Glutamatergic neuron (in vitro differentiated cells): ENCODE measurements around the gene HYDIN. TPM values are rescaled to one million over a fixed set of nuclear protein-coding genes. Genes with fewer than 3 reads are reported as not detected.
"Not testable (repeated sequence)": the region's sequence is repeated elsewhere in the genome, so short reads cannot be mapped to it uniquely, and the experiment has no call there.

Experiments used
- DNase-seq: peaks from one replicate; pipeline ENCODE4 v3.0.0; 2022
- H3K27ac Mint-ChIP-seq: one replicate; pipeline ENCODE4 v1.8.0; 2020; ENCODE audit warnings: mild to moderate bottlenecking, mixed read lengths, inconsistent platforms; ENCODE audit not compliant: unreplicated experiment
- H3K27me3 Mint-ChIP-seq: one replicate; pipeline ENCODE4 v1.8.0; 2020; ENCODE audit warnings: mild to moderate bottlenecking, moderate library complexity, mixed read lengths, inconsistent platforms; ENCODE audit not compliant: unreplicated experiment
- H3K36me3 Mint-ChIP-seq: one replicate; pipeline ENCODE4 v1.8.0; 2020; ENCODE audit warnings: mild to moderate bottlenecking, mixed read lengths, inconsistent platforms; ENCODE audit not compliant: unreplicated experiment
- H3K4me1 Mint-ChIP-seq: one replicate; pipeline ENCODE4 v1.8.0; 2020; ENCODE audit warnings: mild to moderate bottlenecking, low read depth, mixed read lengths, inconsistent platforms; ENCODE audit not compliant: unreplicated experiment
- H3K4me3 Mint-ChIP-seq: one replicate; pipeline ENCODE4 v1.8.0; 2020; ENCODE audit warnings: mild to moderate bottlenecking, mixed read lengths, inconsistent platforms; ENCODE audit not compliant: unreplicated experiment
- H3K9me3 Mint-ChIP-seq: one replicate; pipeline ENCODE4 v1.8.0; 2020; ENCODE audit warnings: mild to moderate bottlenecking, moderate library complexity, mixed read lengths, inconsistent platforms; ENCODE audit not compliant: unreplicated experiment
- total RNA-seq: library from RNA; stranded (reverse); fragmentation: NEBNext Ultra II Directional; extraction: Animal tissue kit (Norgen Biotek cat#: 25700); gene quantifications from one replicate; pipeline ENCODE4 v1.2.1, GENCODE V29; 2021; ENCODE audit not compliant: unreplicated experiment
- TF ChIP-seq, protein P1 (sequence below): fragments of 200-600 bp; sonication (generic); IDR thresholded peaks from one replicate; pipeline ENCODE4 v1.5.0; 2021; ENCODE audit not compliant: partially characterized antibody, unreplicated experiment

HYDIN gene
- total RNA-seq, 1 donor from 2014 or later, result 7.0 TPM

DNA sequence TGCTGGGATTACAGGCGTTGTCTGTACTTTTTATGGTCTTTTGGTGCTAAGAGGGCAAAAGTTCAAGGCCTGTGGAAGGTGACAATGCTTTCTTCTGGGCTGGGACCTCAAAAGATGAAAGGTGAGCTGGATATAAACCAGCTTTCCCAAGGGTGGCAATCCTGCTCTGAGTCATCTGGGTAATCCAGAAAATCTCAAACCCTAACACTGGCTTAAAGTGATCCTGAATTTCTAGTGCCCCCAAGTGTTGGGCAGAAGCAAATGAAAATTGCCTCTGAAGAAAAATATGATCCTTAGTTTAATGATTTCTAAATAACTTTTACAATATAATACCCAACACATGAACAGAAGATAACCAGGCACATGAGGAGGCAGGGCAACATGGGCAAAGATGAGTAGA is 354.1 kb downstream of the HYDIN start:
- H3K27me3 Mint-ChIP-seq, H3K4me3 Mint-ChIP-seq, H3K4me1 Mint-ChIP-seq, H3K36me3 Mint-ChIP-seq, DNase-seq, H3K9me3 Mint-ChIP-seq, H3K27ac Mint-ChIP-seq: not testable (repeated sequence)

DNA sequence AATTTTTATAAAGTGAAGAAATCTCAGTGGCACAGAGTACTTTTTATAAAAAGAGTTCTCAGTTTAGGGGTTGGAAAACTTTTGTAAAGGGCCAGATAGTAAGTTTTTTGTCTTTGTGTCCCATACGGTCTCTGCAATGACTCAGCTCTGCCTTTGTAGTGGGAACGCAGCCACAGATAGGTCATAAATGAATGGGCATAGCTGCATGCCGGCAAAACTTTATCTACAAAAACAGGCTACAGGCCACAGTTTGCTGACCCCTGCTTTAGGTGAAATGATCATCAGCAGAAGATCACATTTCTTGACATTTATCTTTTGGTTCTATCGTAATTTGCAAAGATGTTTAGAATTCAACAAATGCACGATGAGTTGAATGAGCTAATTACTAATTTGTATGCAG is 365.8 kb downstream of the HYDIN start:
- H3K36me3 Mint-ChIP-seq, H3K4me1 Mint-ChIP-seq: not testable (repeated sequence)

DNA sequence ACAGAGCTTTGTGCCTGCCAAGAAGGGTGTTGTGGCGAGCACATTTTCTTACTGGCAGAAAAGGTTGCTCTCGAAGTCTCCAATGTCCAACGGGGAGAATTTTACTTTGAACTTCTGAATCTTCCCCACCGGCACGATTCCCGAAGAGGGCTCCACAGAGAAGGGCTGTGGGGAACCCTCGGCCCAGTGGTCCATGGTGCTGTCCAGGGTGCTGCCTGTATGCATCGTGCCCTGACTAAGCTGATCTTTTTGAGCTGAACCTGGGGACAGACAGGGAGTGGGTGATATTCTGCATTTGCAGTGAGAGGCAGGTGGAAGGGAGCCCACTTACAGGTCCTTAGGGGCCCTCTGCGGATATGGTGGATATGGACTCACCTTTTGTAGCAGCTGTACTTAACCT is 368.5 kb downstream of the HYDIN start:
- not testable (repeated sequence) for H3K27ac Mint-ChIP-seq, H3K4me1 Mint-ChIP-seq, H3K4me3 Mint-ChIP-seq, H3K9me3 Mint-ChIP-seq, DNase-seq, H3K27me3 Mint-ChIP-seq, H3K36me3 Mint-ChIP-seq

More for the DNA sequence above, 365.8 kb downstream of the HYDIN start:
- not testable (repeated sequence) for DNase-seq, H3K27me3 Mint-ChIP-seq, H3K27ac Mint-ChIP-seq, H3K9me3 Mint-ChIP-seq, H3K4me3 Mint-ChIP-seq

DNA sequence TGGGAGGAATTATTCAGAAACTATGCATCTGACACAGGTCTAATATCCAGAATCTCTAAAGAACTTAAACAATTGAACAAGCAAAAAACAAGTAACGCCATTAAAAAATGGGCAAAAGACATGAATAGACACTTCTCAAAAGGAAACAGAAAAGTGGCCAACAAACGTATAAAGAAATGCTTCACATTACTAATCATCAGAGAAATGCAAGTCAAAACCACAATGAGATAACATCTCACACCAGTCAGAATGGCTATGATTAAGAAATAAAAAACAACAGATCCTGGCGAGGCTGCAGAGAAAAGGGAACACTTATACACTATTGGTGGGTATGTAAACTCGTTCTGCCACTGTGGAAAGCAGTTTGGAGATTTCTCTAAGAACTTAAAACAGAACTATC is 379.2 kb downstream of the HYDIN start:
- DNase-seq, H3K9me3 Mint-ChIP-seq, H3K27me3 Mint-ChIP-seq, H3K27ac Mint-ChIP-seq, H3K4me3 Mint-ChIP-seq, H3K36me3 Mint-ChIP-seq, H3K4me1 Mint-ChIP-seq: not testable (repeated sequence)

DNA sequence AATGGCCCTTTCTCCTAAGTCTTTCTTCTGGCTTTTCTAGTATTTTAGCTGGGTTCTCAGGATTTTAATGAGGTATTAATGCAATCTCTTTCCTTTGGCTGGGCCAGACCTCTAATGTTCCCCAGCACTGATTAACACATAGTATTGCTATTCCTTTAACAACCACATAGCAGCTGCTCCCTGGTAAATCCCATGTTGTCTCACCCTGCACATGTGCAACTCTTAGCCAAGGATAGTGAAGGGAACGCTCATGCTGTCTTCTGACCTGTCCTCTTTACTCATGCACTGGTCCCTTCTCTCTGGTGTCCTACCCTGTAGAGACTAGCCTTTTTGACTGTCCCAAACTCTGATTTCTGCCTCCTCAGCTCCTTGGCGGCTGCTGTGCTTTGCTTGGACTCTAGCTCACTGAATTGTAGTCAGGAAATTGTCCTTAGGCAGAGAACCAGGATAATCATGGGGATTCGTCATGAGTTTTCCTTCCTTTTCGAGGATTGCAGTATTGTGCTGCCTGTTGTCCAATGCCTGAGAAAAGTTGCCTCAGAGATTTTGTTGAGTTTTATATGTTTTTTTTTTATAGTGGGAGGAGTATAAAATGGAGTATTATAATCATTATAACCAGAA is 406.9 kb downstream of the HYDIN start:
- not testable (repeated sequence) for H3K9me3 Mint-ChIP-seq, H3K4me1 Mint-ChIP-seq, DNase-seq, H3K27ac Mint-ChIP-seq, H3K27me3 Mint-ChIP-seq, H3K36me3 Mint-ChIP-seq, H3K4me3 Mint-ChIP-seq

DNA sequence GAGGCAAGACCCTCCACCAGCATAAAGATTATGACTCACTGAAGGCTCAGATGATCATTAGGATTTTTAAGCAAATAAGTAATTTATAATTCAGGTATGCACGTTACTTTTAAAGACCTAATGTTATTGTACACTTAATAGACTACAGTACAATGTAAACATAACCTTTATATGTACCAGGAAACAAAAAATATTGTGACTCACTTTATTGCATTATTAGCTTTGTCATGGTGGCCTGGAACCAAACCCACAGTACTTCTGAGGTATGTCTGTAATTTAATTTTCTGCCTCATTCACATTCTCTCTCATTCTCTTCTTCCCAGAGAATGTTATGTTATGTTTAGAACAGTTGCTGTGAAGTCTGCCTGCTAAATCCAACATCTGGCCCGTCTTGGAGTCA is 407.8 kb downstream of the HYDIN start:
- not testable (repeated sequence) for H3K27me3 Mint-ChIP-seq, H3K27ac Mint-ChIP-seq, H3K36me3 Mint-ChIP-seq, H3K4me3 Mint-ChIP-seq, H3K4me1 Mint-ChIP-seq, DNase-seq, H3K9me3 Mint-ChIP-seq

DNA sequence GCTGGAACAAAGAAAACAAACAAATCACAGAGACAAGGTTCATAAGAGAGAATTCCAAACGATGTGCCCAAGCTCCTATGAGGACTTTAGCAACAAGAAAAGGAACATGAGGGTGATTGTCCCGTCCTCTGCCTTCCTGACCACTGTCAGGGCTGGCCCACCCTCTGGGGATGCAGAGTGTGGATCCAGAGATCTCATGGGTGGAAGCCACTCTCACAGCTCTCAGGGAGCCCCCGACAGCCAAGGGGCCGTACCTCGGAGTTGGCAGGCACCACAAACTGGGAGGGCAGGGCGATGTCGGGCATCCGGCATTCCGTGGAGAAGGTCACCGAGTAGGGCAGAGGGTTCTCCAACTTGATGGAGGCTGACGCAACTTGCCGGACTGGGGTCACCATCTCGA is 412.4 kb downstream of the HYDIN start:
- DNase-seq, H3K4me3 Mint-ChIP-seq, H3K9me3 Mint-ChIP-seq, H3K27ac Mint-ChIP-seq, H3K27me3 Mint-ChIP-seq, H3K36me3 Mint-ChIP-seq, H3K4me1 Mint-ChIP-seq: not testable (repeated sequence)

DNA sequence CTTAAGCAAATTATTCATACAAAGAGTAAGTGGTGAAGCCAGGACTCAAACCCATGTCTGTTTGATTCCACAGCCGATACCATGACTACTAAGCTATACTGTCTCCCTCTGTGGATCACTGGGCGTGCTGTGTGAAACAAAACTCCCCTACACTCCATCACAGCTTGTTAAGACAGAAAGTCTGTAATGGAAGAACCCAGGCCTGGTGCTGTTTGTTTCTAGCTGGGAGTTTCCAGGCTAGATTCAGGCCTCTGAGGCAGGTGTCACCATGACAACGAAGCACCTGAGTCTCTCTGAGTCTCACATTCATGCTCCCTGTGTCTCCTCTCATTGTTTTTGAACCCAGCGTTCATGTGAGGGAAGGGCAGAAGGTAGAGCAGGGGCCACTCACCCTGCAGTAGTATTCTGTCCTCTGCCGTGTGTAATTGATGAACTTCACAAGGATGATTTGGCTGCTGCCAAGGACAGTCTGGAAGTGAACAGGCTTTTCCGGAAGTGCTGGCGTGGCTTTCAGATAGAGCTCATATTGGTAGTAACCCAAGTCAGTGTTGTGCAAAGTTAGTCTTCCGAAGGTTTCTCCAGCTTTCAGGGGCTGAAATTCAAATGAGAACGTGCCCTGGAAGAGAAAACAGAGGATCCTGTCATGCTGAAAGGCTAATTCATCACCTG is 421.0 kb downstream of the HYDIN start:
- Mint-ChIP-seq H3K27me3 (peaks cover 6% of the 10 kb centered on the region), H3K9me3 (no peaks in the 10 kb centered on the region)

More for the DNA sequence above, 421.0 kb downstream of the HYDIN start:
- no peaks in the 10 kb centered on the region for H3K4me1 Mint-ChIP-seq
- H3K27ac Mint-ChIP-seq, result no peak overlapping the region
- TF ChIP-seq, protein P1, sequence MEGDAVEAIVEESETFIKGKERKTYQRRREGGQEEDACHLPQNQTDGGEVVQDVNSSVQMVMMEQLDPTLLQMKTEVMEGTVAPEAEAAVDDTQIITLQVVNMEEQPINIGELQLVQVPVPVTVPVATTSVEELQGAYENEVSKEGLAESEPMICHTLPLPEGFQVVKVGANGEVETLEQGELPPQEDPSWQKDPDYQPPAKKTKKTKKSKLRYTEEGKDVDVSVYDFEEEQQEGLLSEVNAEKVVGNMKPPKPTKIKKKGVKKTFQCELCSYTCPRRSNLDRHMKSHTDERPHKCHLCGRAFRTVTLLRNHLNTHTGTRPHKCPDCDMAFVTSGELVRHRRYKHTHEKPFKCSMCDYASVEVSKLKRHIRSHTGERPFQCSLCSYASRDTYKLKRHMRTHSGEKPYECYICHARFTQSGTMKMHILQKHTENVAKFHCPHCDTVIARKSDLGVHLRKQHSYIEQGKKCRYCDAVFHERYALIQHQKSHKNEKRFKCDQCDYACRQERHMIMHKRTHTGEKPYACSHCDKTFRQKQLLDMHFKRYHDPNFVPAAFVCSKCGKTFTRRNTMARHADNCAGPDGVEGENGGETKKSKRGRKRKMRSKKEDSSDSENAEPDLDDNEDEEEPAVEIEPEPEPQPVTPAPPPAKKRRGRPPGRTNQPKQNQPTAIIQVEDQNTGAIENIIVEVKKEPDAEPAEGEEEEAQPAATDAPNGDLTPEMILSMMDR, result no peak
- no peak for DNase-seq
- no peak overlapping the region for H3K4me3 Mint-ChIP-seq
- no peaks in the 10 kb centered on the region for H3K36me3 Mint-ChIP-seq
